SK-MEL-5 (cell line): ENCODE results near the gene CHID1. TPM values are rescaled to one million over a fixed set of nuclear protein-coding genes. Genes with fewer than 3 reads are reported as not detected.

Experiments
- small RNA-seq, 2 experiments: library from RNA; depleted of rRNA; stranded (forward); fragments of <200 nt; gene quantifications; one replicate each; pipeline ENCODE3, GENCODE V24; 2014
- total RNA-seq: library from RNA; depleted of rRNA; stranded (reverse); fragments of >200 nt; shearing (Covaris generic); gene quantifications from 2 replicates; pipeline ENCODE4 v1.2.3, GENCODE V29; 2014; rRNA removed

Gene CHID1
- total RNA-seq, 1 experiment from 2014 or later: 31.0 TPM

Small RNAs within 50 kb of the gene (small RNA-seq; reads per million reads assigned to genes)
- 0 reads per million in 2 experiments for gene RNU6-1025P

Other genes starting within 250 kb of the CHID1 start
- gene DEAF1, start 215.6 kb downstream of the CHID1 start, total RNA-seq: 26.1 and 33.8 TPM in 2 replicates
- gene TMEM80, start 215.0 kb downstream of the CHID1 start, total RNA-seq: 6.5 and 10.8 TPM in 2 replicates
- 0.61 and 3.0 TPM in 2 replicates for gene EPS8L2, start 204.6 kb downstream of the CHID1 start, total RNA-seq
- 206 and 219 TPM in 2 replicates for gene TALDO1, start 163.3 kb downstream of the CHID1 start, total RNA-seq
- gene GATD1, start 133.3 kb downstream of the CHID1 start, total RNA-seq: 22.8 and 23.0 TPM in 2 replicates
- 0.53 TPM in 1 of 2 replicates, not detected in the other for gene CEND1, start 120.7 kb downstream of the CHID1 start, total RNA-seq
- 16.2 and 16.3 TPM in 2 replicates for gene SLC25A22, start 112.5 kb downstream of the CHID1 start, total RNA-seq
- 4.2 and 6.1 TPM in 2 replicates for gene PIDD1, start 105.6 kb downstream of the CHID1 start, total RNA-seq
- gene RPLP2, start 100.8 kb downstream of the CHID1 start, total RNA-seq: 1,043 and 1,055 TPM in 2 replicates
- 6.3 and 7.9 TPM in 2 replicates for gene PNPLA2, start 91.9 kb downstream of the CHID1 start, total RNA-seq
- gene CRACR2B, start 82.9 kb downstream of the CHID1 start, total RNA-seq: not detected in 2 replicates
- gene CD151, start 77.9 kb downstream of the CHID1 start, total RNA-seq: 228 and 233 TPM in 2 replicates
- gene POLR2L, start 68.3 kb downstream of the CHID1 start, total RNA-seq: 397 and 411 TPM in 2 replicates
- gene TSPAN4, start 68.0 kb downstream of the CHID1 start, total RNA-seq: 150 and 167 TPM in 2 replicates
- gene AP2A2, start 15.1 kb upstream of the CHID1 start, total RNA-seq: 14.6 and 16.2 TPM in 2 replicates
- not detected in 2 replicates for gene MUC6, start 125.9 kb upstream of the CHID1 start, total RNA-seq
- gene MUC2, start 164.1 kb upstream of the CHID1 start, total RNA-seq: not detected in 2 replicates
- gene MUC5AC, start 247.1 kb upstream of the CHID1 start, total RNA-seq: not detected in 2 replicates